SJSA1 (cell line): ENCODE results near the gene MORN1. TPM values are rescaled to one million over a fixed set of nuclear protein-coding genes. Genes with fewer than 3 reads are reported as not detected.

Experiments
- DNase-seq, 2 experiments: peaks; one replicate each; pipeline ENCODE4 v3.0.0-alpha.2; 2015 to 2020; ENCODE audit warnings: low spot score in 2 of 2, low read depth in 1 of 2
- H3K27ac ChIP-seq: fragments of 250-450 bp; sonication (Bioruptor Pico); 2 replicates; pipeline ENCODE4 v1.5.1; 2020; ENCODE audit warnings: mild to moderate bottlenecking, moderate library complexity
- H3K27me3 ChIP-seq: fragments of 250-450 bp; sonication (Bioruptor Pico); replicated peaks from 2 replicates; pipeline ENCODE4 v1.5.1; 2020; ENCODE audit warnings: mild to moderate bottlenecking, moderate library complexity
- H3K36me3 ChIP-seq: fragments of 250-450 bp; sonication (Bioruptor Pico); 2 replicates; pipeline ENCODE4 v1.5.1; 2020; ENCODE audit warnings: mild to moderate bottlenecking
- H3K4me1 ChIP-seq: fragments of 250-450 bp; sonication (Bioruptor Pico); replicated peaks from 2 replicates; pipeline ENCODE4 v1.6.1; 2021; ENCODE audit warnings: mild to moderate bottlenecking
- H3K4me3 ChIP-seq: fragments of 250-450 bp; sonication (Bioruptor Pico); 2 replicates; pipeline ENCODE4 v1.5.1; 2020; ENCODE audit warnings: mild to moderate bottlenecking
- H3K9me3 ChIP-seq: fragments of 250-450 bp; sonication (Bioruptor Pico); replicated peaks from 2 replicates; pipeline ENCODE4 v1.5.1; 2020; ENCODE audit warnings: mild to moderate bottlenecking
- total RNA-seq: library from RNA; depleted of rRNA; stranded (reverse); fragments of >200 nt; shearing (Covaris generic); gene quantifications from 2 replicates; pipeline ENCODE4 v1.2.3, GENCODE V29; 2014

Gene MORN1
- total RNA-seq, 1 experiment from 2014 or later = 5.0 TPM

- Histone ChIP-seq H3K4me1 (peaks cover 15% of the 10 kb centered on the region), H3K4me3 (no peak overlapping the region), H3K36me3 (peaks cover 10% of the 10 kb centered on the region; the same call in 1 of the 2 replicates), H3K9me3 (no peaks in the 10 kb centered on the region), H3K27me3 (no peaks in the 10 kb centered on the region), H3K27ac (no peak overlapping the region)
- no peak for DNase-seq
Observed at GRCh38 chr1:2384130-2384860, 7.1 kb downstream of the MORN1 start.

- no peaks in the 10 kb centered on the region for H3K27me3 ChIP-seq
- H3K4me1 ChIP-seq = peaks cover 15% of the 10 kb centered on the region
- no peak overlapping the region for H3K27ac ChIP-seq
- H3K9me3 ChIP-seq = no peaks in the 10 kb centered on the region
- no peak for DNase-seq
- H3K4me3 ChIP-seq = no peak overlapping the region
- peaks cover 10% of the 10 kb centered on the region; the same call in 1 of the 2 replicates for H3K36me3 ChIP-seq
Observed at GRCh38 chr1:2383576-2383975, 7.8 kb downstream of the MORN1 start.

GRCh38 chr1:2382621-2383361 is 8.6 kb downstream of the MORN1 start:
- H3K4me3 ChIP-seq = no peak overlapping the region
- peaks cover 15% of the 10 kb centered on the region for H3K4me1 ChIP-seq
- peaks cover 6% of the 10 kb centered on the region; the same call in 1 of the 2 replicates for H3K36me3 ChIP-seq
- no peak for DNase-seq
- H3K27ac ChIP-seq = no peak overlapping the region
- H3K9me3 ChIP-seq = no peaks in the 10 kb centered on the region
- H3K27me3 ChIP-seq = no peaks in the 10 kb centered on the region

- Histone ChIP-seq H3K4me1 (peaks cover 15% of the 10 kb centered on the region), H3K4me3 (no peak overlapping the region), H3K36me3 (peaks cover 2% of the 10 kb centered on the region; the same call in 1 of the 2 replicates), H3K9me3 (no peaks in the 10 kb centered on the region), H3K27me3 (no peaks in the 10 kb centered on the region), H3K27ac (no peak overlapping the region)
- DNase-seq = peak; percentile 82 to 88
Observed at GRCh38 chr1:2381741-2382620, 9.4 kb downstream of the MORN1 start.

- Histone ChIP-seq H3K27ac (no peak overlapping the region), H3K27me3 (no peaks in the 10 kb centered on the region), H3K4me3 (no peak overlapping the region), H3K9me3 (no peaks in the 10 kb centered on the region), H3K4me1 (peaks cover 15% of the 10 kb centered on the region), H3K36me3 (no peaks in the 10 kb centered on the region)
- no peak for DNase-seq
Observed at GRCh38 chr1:2380816-2381591, 10.3 kb downstream of the MORN1 start.

GRCh38 chr1:2379733-2380404 is 11.5 kb downstream of the MORN1 start:
- no peak overlapping the region for H3K4me3 ChIP-seq
- no peaks in the 10 kb centered on the region for H3K36me3 ChIP-seq
- no peak overlapping the region for H3K27ac ChIP-seq
- DNase-seq = no peak
- peaks cover 7% of the 10 kb centered on the region for H3K4me1 ChIP-seq
- no peaks in the 10 kb centered on the region for H3K27me3 ChIP-seq
- no peaks in the 10 kb centered on the region for H3K9me3 ChIP-seq

- H3K9me3 ChIP-seq = no peaks in the 10 kb centered on the region
- DNase-seq = no peak
- no peak overlapping the region for H3K4me3 ChIP-seq
- no peaks in the 10 kb centered on the region for H3K27me3 ChIP-seq
- no peaks in the 10 kb centered on the region for H3K36me3 ChIP-seq
- H3K27ac ChIP-seq = no peak overlapping the region
- H3K4me1 ChIP-seq = 0 out of 2 replicates have a peak, but pooled peaks cover 5% of the 10 kb centered on the region
Observed at GRCh38 chr1:2378956-2379732, 12.2 kb downstream of the MORN1 start.

GRCh38 chr1:2378441-2378851 is 12.9 kb downstream of the MORN1 start:
- Histone ChIP-seq H3K9me3 (no peaks in the 10 kb centered on the region), H3K4me1 (0 out of 2 replicates have a peak, but pooled peaks cover 5% of the 10 kb centered on the region), H3K36me3 (no peaks in the 10 kb centered on the region), H3K4me3 (no peak overlapping the region), H3K27me3 (no peaks in the 10 kb centered on the region), H3K27ac (no peak overlapping the region)
- DNase-seq = no peak

- H3K4me3 ChIP-seq = no peak overlapping the region
- 0 out of 2 replicates have a peak, but pooled peaks cover 5% of the 10 kb centered on the region for H3K4me1 ChIP-seq
- no peaks in the 10 kb centered on the region for H3K9me3 ChIP-seq
- no peak overlapping the region for H3K27ac ChIP-seq
- no peak for DNase-seq
- no peaks in the 10 kb centered on the region for H3K27me3 ChIP-seq
- H3K36me3 ChIP-seq = no peaks in the 10 kb centered on the region
Observed at GRCh38 chr1:2377751-2378440, 13.5 kb downstream of the MORN1 start.

GRCh38 chr1:2376931-2377672 is 14.3 kb downstream of the MORN1 start:
- H3K4me1 ChIP-seq = 0 out of 2 replicates have a peak, but pooled peaks cover 5% of the 10 kb centered on the region
- no peak for DNase-seq
- no peaks in the 10 kb centered on the region for H3K27me3 ChIP-seq
- no peak overlapping the region for H3K27ac ChIP-seq
- H3K36me3 ChIP-seq = no peaks in the 10 kb centered on the region
- H3K4me3 ChIP-seq = no peak overlapping the region
- H3K9me3 ChIP-seq = no peaks in the 10 kb centered on the region

GRCh38 chr1:2376261-2376741 is 15.1 kb downstream of the MORN1 start:
- H3K36me3 ChIP-seq = no peaks in the 10 kb centered on the region
- H3K4me3 ChIP-seq = no peak overlapping the region
- DNase-seq = no peak
- H3K4me1 ChIP-seq = no peaks in the 10 kb centered on the region
- H3K27ac ChIP-seq = no peak overlapping the region
- H3K27me3 ChIP-seq = no peaks in the 10 kb centered on the region
- no peaks in the 10 kb centered on the region for H3K9me3 ChIP-seq
